ENCODE data around the gene H2BW1.

DNA sequence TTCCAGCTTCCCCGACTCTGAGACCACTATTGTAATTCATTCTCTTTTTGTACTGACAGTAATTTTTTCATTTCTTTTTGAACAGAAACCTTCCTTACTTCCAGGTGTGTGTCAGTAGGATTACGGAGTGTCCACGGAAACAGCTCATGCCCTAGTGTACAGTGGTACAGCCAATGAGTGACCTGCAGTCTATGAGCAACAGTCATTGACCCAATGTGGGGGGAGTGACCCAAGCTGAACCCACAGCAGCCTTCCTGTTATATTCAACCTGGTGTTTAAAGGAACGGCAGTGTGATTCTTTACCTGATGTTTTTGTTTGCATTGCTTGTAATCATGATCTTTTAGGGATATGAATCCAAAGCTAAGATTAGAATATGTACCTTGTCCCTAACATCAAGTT lies 27.5 kb upstream of the H2BW1 start:
- TF ChIP-seq, protein P1, sequence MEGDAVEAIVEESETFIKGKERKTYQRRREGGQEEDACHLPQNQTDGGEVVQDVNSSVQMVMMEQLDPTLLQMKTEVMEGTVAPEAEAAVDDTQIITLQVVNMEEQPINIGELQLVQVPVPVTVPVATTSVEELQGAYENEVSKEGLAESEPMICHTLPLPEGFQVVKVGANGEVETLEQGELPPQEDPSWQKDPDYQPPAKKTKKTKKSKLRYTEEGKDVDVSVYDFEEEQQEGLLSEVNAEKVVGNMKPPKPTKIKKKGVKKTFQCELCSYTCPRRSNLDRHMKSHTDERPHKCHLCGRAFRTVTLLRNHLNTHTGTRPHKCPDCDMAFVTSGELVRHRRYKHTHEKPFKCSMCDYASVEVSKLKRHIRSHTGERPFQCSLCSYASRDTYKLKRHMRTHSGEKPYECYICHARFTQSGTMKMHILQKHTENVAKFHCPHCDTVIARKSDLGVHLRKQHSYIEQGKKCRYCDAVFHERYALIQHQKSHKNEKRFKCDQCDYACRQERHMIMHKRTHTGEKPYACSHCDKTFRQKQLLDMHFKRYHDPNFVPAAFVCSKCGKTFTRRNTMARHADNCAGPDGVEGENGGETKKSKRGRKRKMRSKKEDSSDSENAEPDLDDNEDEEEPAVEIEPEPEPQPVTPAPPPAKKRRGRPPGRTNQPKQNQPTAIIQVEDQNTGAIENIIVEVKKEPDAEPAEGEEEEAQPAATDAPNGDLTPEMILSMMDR (conservative IDR thresholded peaks at IDR 0.05; ENCODE audit: low read depth, low read length): no peak
- no peak for TF ChIP-seq EZH2phosphoT487 (IDR thresholded peaks at IDR 0.05; ENCODE audit: borderline replicate concordance, low read length)

All from PC-3 (cell line).